Measurements from ENCODE around the gene DDX54.

GRCh38 chr12:113130457-113131135 lies 54.7 kb downstream of the DDX54 start:
- TF ChIP-seq POLR2AphosphoS5 (IDR thresholded peaks at IDR 0.05), result no peak
- TF ChIP-seq, protein P1, sequence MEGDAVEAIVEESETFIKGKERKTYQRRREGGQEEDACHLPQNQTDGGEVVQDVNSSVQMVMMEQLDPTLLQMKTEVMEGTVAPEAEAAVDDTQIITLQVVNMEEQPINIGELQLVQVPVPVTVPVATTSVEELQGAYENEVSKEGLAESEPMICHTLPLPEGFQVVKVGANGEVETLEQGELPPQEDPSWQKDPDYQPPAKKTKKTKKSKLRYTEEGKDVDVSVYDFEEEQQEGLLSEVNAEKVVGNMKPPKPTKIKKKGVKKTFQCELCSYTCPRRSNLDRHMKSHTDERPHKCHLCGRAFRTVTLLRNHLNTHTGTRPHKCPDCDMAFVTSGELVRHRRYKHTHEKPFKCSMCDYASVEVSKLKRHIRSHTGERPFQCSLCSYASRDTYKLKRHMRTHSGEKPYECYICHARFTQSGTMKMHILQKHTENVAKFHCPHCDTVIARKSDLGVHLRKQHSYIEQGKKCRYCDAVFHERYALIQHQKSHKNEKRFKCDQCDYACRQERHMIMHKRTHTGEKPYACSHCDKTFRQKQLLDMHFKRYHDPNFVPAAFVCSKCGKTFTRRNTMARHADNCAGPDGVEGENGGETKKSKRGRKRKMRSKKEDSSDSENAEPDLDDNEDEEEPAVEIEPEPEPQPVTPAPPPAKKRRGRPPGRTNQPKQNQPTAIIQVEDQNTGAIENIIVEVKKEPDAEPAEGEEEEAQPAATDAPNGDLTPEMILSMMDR (IDR thresholded peaks at IDR 0.05), result no peak

All from sigmoid colon (tissue), 4 donors.